H9 (cell line): ENCODE data around the gene ERC1. TPM values are rescaled to one million over a fixed set of nuclear protein-coding genes. Genes with fewer than 3 reads are reported as not detected.

Experiments used
- DNase-seq: peaks from one replicate; pipeline ENCODE4 v3.0.0-alpha.2; 2017
- H2AFZ ChIP-seq: one replicate; pipeline ENCODE4 v1.6.1; 2013; ENCODE audit warnings: mild to moderate bottlenecking, low read length, control low read depth, moderate library complexity
- H2AK5ac ChIP-seq: 2 replicates; pipeline ENCODE4 v1.6.1; 2013; ENCODE audit warnings: low read length, control low read depth, mixed read lengths; ENCODE audit not compliant: insufficient read length
- H2BK120ac ChIP-seq: one replicate; pipeline ENCODE4 v1.6.1; 2013; ENCODE audit warnings: low read depth, mild to moderate bottlenecking, low read length, control low read depth, inconsistent platforms; ENCODE audit not compliant: poor library complexity, severe bottlenecking
- H2BK12ac ChIP-seq: 2 replicates; pipeline ENCODE4 v1.6.1; 2013; ENCODE audit warnings: low read length, control low read depth, mixed read lengths, low read depth; ENCODE audit not compliant: insufficient read length
- H2BK15ac ChIP-seq: 2 replicates; pipeline ENCODE4 v1.6.1; 2013; ENCODE audit warnings: low read depth, low read length, control low read depth
- H2BK20ac ChIP-seq: one replicate; pipeline ENCODE4 v1.6.1; 2013; ENCODE audit warnings: low read depth, mild to moderate bottlenecking, low read length, control low read depth, inconsistent platforms; ENCODE audit not compliant: poor library complexity, severe bottlenecking
- H2BK5ac ChIP-seq: 2 replicates; pipeline ENCODE4 v1.6.1; 2013; ENCODE audit warnings: low read length, control low read depth, mixed read lengths; ENCODE audit not compliant: insufficient read length
- H3K14ac ChIP-seq: 2 replicates; pipeline ENCODE4 v1.6.1; 2013; ENCODE audit warnings: low read length, control low read depth; ENCODE audit not compliant: insufficient read depth
- H3K18ac ChIP-seq: 2 replicates; pipeline ENCODE4 v1.6.1; 2013; ENCODE audit warnings: low read depth, mild to moderate bottlenecking, mixed read lengths, low read length, control low read depth; ENCODE audit not compliant: insufficient read length
- H3K23ac ChIP-seq: 2 replicates; pipeline ENCODE4 v1.6.1; 2013; ENCODE audit warnings: low read length, control low read depth, mixed read lengths, low read depth; ENCODE audit not compliant: insufficient read length
- H3K23me2 ChIP-seq: 2 replicates; pipeline ENCODE4 v1.6.1; 2013; ENCODE audit warnings: low read depth, mild to moderate bottlenecking, mixed read lengths, low read length, control low read depth; ENCODE audit not compliant: insufficient read length, poor library complexity, severe bottlenecking
- H3K27ac ChIP-seq: 2 replicates; pipeline ENCODE4 v1.5.1; 2013; ENCODE audit warnings: low read length, control low read depth, mixed read lengths, low read depth; ENCODE audit not compliant: insufficient read length
- H3K27me3 ChIP-seq: 2 replicates; pipeline ENCODE4 v1.6.1; 2013; ENCODE audit warnings: low read length, control low read depth, inconsistent platforms; ENCODE audit not compliant: insufficient read depth
- H3K4ac ChIP-seq: 2 replicates; pipeline ENCODE4 v1.6.1; 2013; ENCODE audit warnings: low read depth, mild to moderate bottlenecking, control low read depth, inconsistent platforms, low read length, moderate library complexity
- H3K4me1 ChIP-seq: 2 replicates; pipeline ENCODE4 v1.6.1; 2013; ENCODE audit warnings: low read length, control low read depth, inconsistent platforms; ENCODE audit not compliant: insufficient read depth
- H3K4me2 ChIP-seq: 2 replicates; pipeline ENCODE4 v1.6.1; 2013; ENCODE audit warnings: low read length, control low read depth, mixed read lengths; ENCODE audit not compliant: insufficient read length, insufficient read depth
- H3K56ac ChIP-seq: 2 replicates; pipeline ENCODE4 v1.6.1; 2013; ENCODE audit warnings: low read depth, mild to moderate bottlenecking, mixed read lengths, low read length, control low read depth; ENCODE audit not compliant: insufficient read length
- H3K79me1 ChIP-seq: 2 replicates; pipeline ENCODE4 v1.6.1; 2013; ENCODE audit warnings: low read depth, mild to moderate bottlenecking, moderate library complexity, low read length, control low read depth, inconsistent platforms; ENCODE audit not compliant: insufficient read depth, poor library complexity, severe bottlenecking
- H3K79me2 ChIP-seq: 2 replicates; pipeline ENCODE4 v1.6.1; 2013; ENCODE audit warnings: low read length, control low read depth, inconsistent platforms; ENCODE audit not compliant: insufficient read depth
- H3K9ac ChIP-seq: 2 replicates; pipeline ENCODE4 v1.6.1; 2013; ENCODE audit warnings: low read length, control low read depth, mixed read lengths; ENCODE audit not compliant: insufficient read length; ENCODE audit errors: extremely low read depth
- H3K9me3 ChIP-seq: one replicate; pipeline ENCODE4 v1.6.1; 2013; ENCODE audit warnings: low read depth, low read length, inconsistent platforms; ENCODE audit not compliant: control insufficient read depth
- H3T11ph ChIP-seq: one replicate; pipeline ENCODE4 v1.6.1; 2013; ENCODE audit warnings: mild to moderate bottlenecking, low read length, control low read depth, inconsistent platforms
- H4K20me1 ChIP-seq: one replicate; pipeline ENCODE4 v1.6.1; 2013; ENCODE audit not compliant: control insufficient read depth, insufficient read length, insufficient read depth
- H4K5ac ChIP-seq: 2 replicates; pipeline ENCODE4 v1.6.1; 2013; ENCODE audit warnings: low read depth, mild to moderate bottlenecking, mixed read lengths, low read length, control low read depth; ENCODE audit not compliant: insufficient read length
- H4K8ac ChIP-seq: replicated peaks from 2 replicates; pipeline ENCODE4 v1.6.1; 2013; ENCODE audit warnings: low read length, control low read depth, mixed read lengths, low read depth; ENCODE audit not compliant: insufficient read length
- H4K91ac ChIP-seq: 2 replicates; pipeline ENCODE4 v1.6.1; 2013; ENCODE audit warnings: low read depth, mild to moderate bottlenecking, moderate library complexity, mixed read lengths, low read length, control low read depth; ENCODE audit not compliant: insufficient read length
- H3K27ac Mint-ChIP-seq, 3 experiments: 2 replicates in 2 of 3; 3 replicates in 1 of 3; pipeline ENCODE4 v1.8.0; 2020 to 2021; ENCODE audit warnings: mixed read lengths in 3 of 3, mild to moderate bottlenecking in 1 of 3, moderate library complexity in 1 of 3
- H3K27me3 Mint-ChIP-seq: 2 replicates; pipeline ENCODE4 v1.8.0; 2021; ENCODE audit warnings: low read depth, mild to moderate bottlenecking, moderate library complexity, mixed read lengths
- H3K36me3 Mint-ChIP-seq, 3 experiments: 2 replicates in 2 of 3; 3 replicates in 1 of 3; pipeline ENCODE4 v1.8.0; 2020 to 2021; ENCODE audit warnings: low read depth in 3 of 3, mixed read lengths in 3 of 3; ENCODE audit not compliant: insufficient read depth in 1 of 3
- H3K4me1 Mint-ChIP-seq, 2 experiments: 2 replicates each; pipeline ENCODE4 v1.8.0; 2020; ENCODE audit warnings: mixed read lengths in 2 of 2
- H3K4me3 Mint-ChIP-seq, 2 experiments: 2 replicates in 1 of 2; 3 replicates in 1 of 2; pipeline ENCODE4 v1.8.0; 2020 to 2021; ENCODE audit warnings: mild to moderate bottlenecking in 2 of 2, mixed read lengths in 2 of 2, moderate library complexity in 1 of 2
- H3K9me3 Mint-ChIP-seq, 2 experiments: 2 replicates in 1 of 2; 3 replicates in 1 of 2; pipeline ENCODE4 v1.8.0; 2020; ENCODE audit warnings: mild to moderate bottlenecking in 2 of 2, mixed read lengths in 2 of 2, moderate library complexity in 1 of 2
- WGBS: extraction: QIAGEN DNeasy Blood & Tissue Kit; methylation state at CpG from one replicate; pipeline ENCODE4 v1.1.7; 2013; ENCODE audit warnings: missing lambda C conversion rate, low lambda C conversion rate, mixed read lengths; ENCODE audit not compliant: insufficient read length; ENCODE audit errors: extremely low coverage; 5-methylcytosine and 5-hydroxymethylcytosine counted together
- total RNA-seq: library from RNA; stranded (reverse); gene quantifications from 2 replicates; pipeline ENCODE4 v1.2.1, GENCODE V29; 2021
- TF ChIP-seq, protein P1 (sequence below): fragments of 200-600 bp; sonication (generic); conservative IDR thresholded peaks from 3 replicates; pipeline ENCODE4 v1.8.0; 2021; ENCODE audit warnings: antibody characterized with exemption, mild to moderate bottlenecking

Gene ERC1
- total RNA-seq, 1 experiment from 2014 or later, result 51.2 TPM

DNA sequence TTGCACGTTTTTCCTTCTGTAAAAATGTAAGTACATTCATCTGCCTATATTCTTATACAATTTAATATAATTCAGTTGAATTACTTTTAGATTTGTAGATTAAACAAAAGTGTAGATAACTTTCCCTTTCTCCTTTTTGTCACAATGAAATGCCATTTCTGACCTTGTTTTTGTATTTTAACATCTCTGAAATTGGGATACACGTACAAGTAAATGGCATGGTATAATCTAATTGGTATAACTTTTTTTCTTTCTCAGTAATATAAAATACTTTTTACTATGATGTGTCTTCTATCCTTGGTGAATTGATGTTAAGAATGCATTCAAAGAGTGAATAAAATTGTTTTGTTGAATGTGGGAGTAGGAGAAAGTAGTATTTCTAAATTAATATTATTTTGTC, 210.0 kb downstream of the ERC1 start:
- Mint-ChIP-seq H3K27me3 (no peaks in the 10 kb centered on the region), H3K36me3 (peaks cover 23 to 35% (median 26%) of the 10 kb centered on the region in 3 experiments)

More for the DNA sequence above, 210.0 kb downstream of the ERC1 start:
- Histone ChIP-seq H3K79me2 (no peaks in the 10 kb centered on the region), H3K23me2 (no peaks in the 10 kb centered on the region), H3K4me1 (no peaks in the 10 kb centered on the region; the same call in 1 of the 2 replicates), H3T11ph (no peak overlapping the region), H3K4ac (no peak overlapping the region), H2BK15ac (no peak overlapping the region), H4K5ac (no peak overlapping the region), H2BK5ac (no peak overlapping the region), H3K4me2 (no peak overlapping the region), H3K27ac (no peak overlapping the region), H4K20me1 (no peaks in the 10 kb centered on the region), H2BK12ac (no peak overlapping the region), H3K23ac (no peak overlapping the region), H2BK20ac (no peak overlapping the region), H3K18ac (no peak overlapping the region), H2AK5ac (no peak overlapping the region), H2AFZ (no peak overlapping the region), H3K27me3 (no peaks in the 10 kb centered on the region), H3K79me1 (no peaks in the 10 kb centered on the region), H2BK120ac (no peak overlapping the region), H3K14ac (no peak overlapping the region), H3K56ac (no peak overlapping the region), H3K9me3 (no peaks in the 10 kb centered on the region), H4K8ac (no peak overlapping the region), H4K91ac (no peak overlapping the region), H3K9ac (no peak overlapping the region)
- no peak overlapping the region for H3K4me3 Mint-ChIP-seq
- TF ChIP-seq, protein P1, sequence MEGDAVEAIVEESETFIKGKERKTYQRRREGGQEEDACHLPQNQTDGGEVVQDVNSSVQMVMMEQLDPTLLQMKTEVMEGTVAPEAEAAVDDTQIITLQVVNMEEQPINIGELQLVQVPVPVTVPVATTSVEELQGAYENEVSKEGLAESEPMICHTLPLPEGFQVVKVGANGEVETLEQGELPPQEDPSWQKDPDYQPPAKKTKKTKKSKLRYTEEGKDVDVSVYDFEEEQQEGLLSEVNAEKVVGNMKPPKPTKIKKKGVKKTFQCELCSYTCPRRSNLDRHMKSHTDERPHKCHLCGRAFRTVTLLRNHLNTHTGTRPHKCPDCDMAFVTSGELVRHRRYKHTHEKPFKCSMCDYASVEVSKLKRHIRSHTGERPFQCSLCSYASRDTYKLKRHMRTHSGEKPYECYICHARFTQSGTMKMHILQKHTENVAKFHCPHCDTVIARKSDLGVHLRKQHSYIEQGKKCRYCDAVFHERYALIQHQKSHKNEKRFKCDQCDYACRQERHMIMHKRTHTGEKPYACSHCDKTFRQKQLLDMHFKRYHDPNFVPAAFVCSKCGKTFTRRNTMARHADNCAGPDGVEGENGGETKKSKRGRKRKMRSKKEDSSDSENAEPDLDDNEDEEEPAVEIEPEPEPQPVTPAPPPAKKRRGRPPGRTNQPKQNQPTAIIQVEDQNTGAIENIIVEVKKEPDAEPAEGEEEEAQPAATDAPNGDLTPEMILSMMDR, result no peak
- no CpG with 5 or more reads among the region's 2 CpGs for WGBS
- H3K4me1 Mint-ChIP-seq, result peaks cover 7 to 8% of the 10 kb centered on the region in 2 experiments
- no peak for DNase-seq
- peaks cover 13 to 14% of the 10 kb centered on the region in 2 experiments; a peak in 4 of 5 replicates for H3K9me3 Mint-ChIP-seq
- no peak overlapping the region for H3K27ac Mint-ChIP-seq
